Activated B cell treated with CpG ODN at 0.5 μM for 24 hours (primary cell): ENCODE measurements around the gene WNT16. TPM values are rescaled to one million over a fixed set of nuclear protein-coding genes. Genes with fewer than 3 reads are reported as not detected.
A peak's percentile ranks its signal among the peaks of the same experiment; 100 is the strongest.

ENCODE experiments used
- ATAC-seq: fragments of 200-7000 bp; cut with Tn5 transposase; one replicate; pipeline ENCODE4 v1.10.0; 2021; ENCODE audit warnings: low read depth, mild to moderate bottlenecking, moderate library complexity
- CTCF ChIA-PET: fragments of 350-600 bp; sonication (Branson Sonifier 250); formaldehyde crosslinking; loops from one replicate; lab custom pipeline; 2021; ENCODE audit warnings: antibody characterized with exemption; lab: Charles Lee
- POLR2A ChIA-PET: fragments of 350-600 bp; sonication (Branson Sonifier 250); formaldehyde crosslinking; loops from one replicate; lab custom pipeline; 2021; ENCODE audit warnings: antibody characterized with exemption; lab: Charles Lee
- DNase-seq: peaks from one replicate; pipeline ENCODE4 v3.0.0; 2022
- H3K27ac Mint-ChIP-seq: one replicate; pipeline ENCODE4 v1.8.0; 2020; ENCODE audit warnings: mixed read lengths
- H3K27me3 Mint-ChIP-seq: one replicate; pipeline ENCODE4 v1.8.0; 2021; ENCODE audit warnings: mixed read lengths
- H3K36me3 Mint-ChIP-seq: one replicate; pipeline ENCODE4 v1.8.0; 2021; ENCODE audit warnings: low read depth, mixed read lengths
- H3K4me1 Mint-ChIP-seq: one replicate; pipeline ENCODE4 v1.8.0; 2021; ENCODE audit warnings: mixed read lengths
- H3K4me3 Mint-ChIP-seq: one replicate; pipeline ENCODE4 v1.8.0; 2020; ENCODE audit warnings: mild to moderate bottlenecking, mixed read lengths
- H3K9me3 Mint-ChIP-seq: one replicate; pipeline ENCODE4 v1.8.0; 2020; ENCODE audit warnings: mixed read lengths
- intact Hi-C: fragments of 100-400 bp; cut with micrococcal nuclease; formaldehyde crosslinking; loops from one replicate; pipeline ENCODE4 v1.15.1; 2024
- total RNA-seq: library from RNA; stranded (reverse); gene quantifications from 2 replicates; pipeline ENCODE4 v1.2.3, GENCODE V29; 2022
- TF ChIP-seq, protein P1 (sequence below): fragments of 200-600 bp; IDR thresholded peaks from one replicate; pipeline ENCODE4 v1.8.0; 2022; ENCODE audit warnings: antibody characterized with exemption, mild to moderate bottlenecking

WNT16 gene
- total RNA-seq, 1 donor from 2014 or later = 4.9 TPM

- no peak overlapping the region for H3K4me3 Mint-ChIP-seq
- DNase-seq (no peak), ATAC-seq (no peak)
- POLR2A ChIA-PET = interaction anchor here (1.0 to 1.7 kb wide), 3 partner anchors 11 to 123 kb away, joined by 4 to 8 read pairs (median 5); no protein-coding TSS in a partner anchor
- TF ChIP-seq, protein P1, sequence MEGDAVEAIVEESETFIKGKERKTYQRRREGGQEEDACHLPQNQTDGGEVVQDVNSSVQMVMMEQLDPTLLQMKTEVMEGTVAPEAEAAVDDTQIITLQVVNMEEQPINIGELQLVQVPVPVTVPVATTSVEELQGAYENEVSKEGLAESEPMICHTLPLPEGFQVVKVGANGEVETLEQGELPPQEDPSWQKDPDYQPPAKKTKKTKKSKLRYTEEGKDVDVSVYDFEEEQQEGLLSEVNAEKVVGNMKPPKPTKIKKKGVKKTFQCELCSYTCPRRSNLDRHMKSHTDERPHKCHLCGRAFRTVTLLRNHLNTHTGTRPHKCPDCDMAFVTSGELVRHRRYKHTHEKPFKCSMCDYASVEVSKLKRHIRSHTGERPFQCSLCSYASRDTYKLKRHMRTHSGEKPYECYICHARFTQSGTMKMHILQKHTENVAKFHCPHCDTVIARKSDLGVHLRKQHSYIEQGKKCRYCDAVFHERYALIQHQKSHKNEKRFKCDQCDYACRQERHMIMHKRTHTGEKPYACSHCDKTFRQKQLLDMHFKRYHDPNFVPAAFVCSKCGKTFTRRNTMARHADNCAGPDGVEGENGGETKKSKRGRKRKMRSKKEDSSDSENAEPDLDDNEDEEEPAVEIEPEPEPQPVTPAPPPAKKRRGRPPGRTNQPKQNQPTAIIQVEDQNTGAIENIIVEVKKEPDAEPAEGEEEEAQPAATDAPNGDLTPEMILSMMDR = no peak
- H3K27me3 Mint-ChIP-seq = no peaks in the 10 kb centered on the region
- peak overlapping the region; percentile 81 for H3K27ac Mint-ChIP-seq
- H3K9me3 Mint-ChIP-seq = peaks cover 5% of the 10 kb centered on the region
- CTCF ChIA-PET = no interaction called here
- H3K36me3 Mint-ChIP-seq = peaks cover 23% of the 10 kb centered on the region
- intact Hi-C loops = loop anchor here (1.0 to 2.0 kb wide), 4 partner anchors 13 to 121 kb away; no protein-coding TSS in a partner anchor
- peaks cover 50% of the 10 kb centered on the region for H3K4me1 Mint-ChIP-seq
Observed at GRCh38 chr7:121301446-121302213, 27.2 kb upstream of the WNT16 start.

DNA sequence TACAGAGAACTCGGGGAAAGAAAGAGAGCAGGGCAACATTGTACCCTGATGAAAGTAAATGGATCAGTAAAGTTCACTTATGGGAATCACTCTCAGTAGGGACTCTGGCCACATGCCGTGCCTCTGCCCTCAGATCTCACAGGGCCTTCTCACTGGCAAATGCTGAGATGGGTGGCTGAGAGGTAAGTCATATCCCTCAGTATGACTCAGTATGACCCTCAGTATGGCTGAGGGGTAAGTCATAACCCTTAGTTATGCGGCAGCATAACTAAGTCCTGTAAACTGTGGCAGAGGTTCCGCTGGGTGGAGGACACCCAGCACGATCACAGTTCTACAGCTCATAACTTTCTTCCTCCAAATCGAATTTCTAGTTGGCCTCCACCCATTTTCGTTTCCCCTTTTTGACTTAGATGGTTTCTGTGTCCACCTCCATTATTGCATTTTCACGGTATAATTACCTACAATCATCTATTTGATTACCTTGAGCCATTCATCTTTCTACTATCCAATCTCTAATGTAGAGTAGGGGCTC is 26.5 kb upstream of the WNT16 start:
- ChIA-PET CTCF (no interaction called here), POLR2A (interaction anchor here (1.0 to 1.7 kb wide), 2 partner anchors 28 to 123 kb away, joined by 5 to 8 read pairs; no protein-coding TSS in a partner anchor)
- peak; percentile 97 for ATAC-seq
- TF ChIP-seq, protein P1 = no peak
- no peaks in the 10 kb centered on the region for H3K27me3 Mint-ChIP-seq
- H3K4me1 Mint-ChIP-seq = peaks cover 56% of the 10 kb centered on the region
- peaks cover 5% of the 10 kb centered on the region for H3K9me3 Mint-ChIP-seq
- no peak for DNase-seq
- intact Hi-C loops = loop anchor here (1.0 to 2.0 kb wide), 4 partner anchors 12 to 122 kb away; no protein-coding TSS in a partner anchor
- peak overlapping the region; percentile 81 for H3K27ac Mint-ChIP-seq
- H3K4me3 Mint-ChIP-seq = peak overlapping the region; percentile 5
- H3K36me3 Mint-ChIP-seq = peaks cover 29% of the 10 kb centered on the region

DNA sequence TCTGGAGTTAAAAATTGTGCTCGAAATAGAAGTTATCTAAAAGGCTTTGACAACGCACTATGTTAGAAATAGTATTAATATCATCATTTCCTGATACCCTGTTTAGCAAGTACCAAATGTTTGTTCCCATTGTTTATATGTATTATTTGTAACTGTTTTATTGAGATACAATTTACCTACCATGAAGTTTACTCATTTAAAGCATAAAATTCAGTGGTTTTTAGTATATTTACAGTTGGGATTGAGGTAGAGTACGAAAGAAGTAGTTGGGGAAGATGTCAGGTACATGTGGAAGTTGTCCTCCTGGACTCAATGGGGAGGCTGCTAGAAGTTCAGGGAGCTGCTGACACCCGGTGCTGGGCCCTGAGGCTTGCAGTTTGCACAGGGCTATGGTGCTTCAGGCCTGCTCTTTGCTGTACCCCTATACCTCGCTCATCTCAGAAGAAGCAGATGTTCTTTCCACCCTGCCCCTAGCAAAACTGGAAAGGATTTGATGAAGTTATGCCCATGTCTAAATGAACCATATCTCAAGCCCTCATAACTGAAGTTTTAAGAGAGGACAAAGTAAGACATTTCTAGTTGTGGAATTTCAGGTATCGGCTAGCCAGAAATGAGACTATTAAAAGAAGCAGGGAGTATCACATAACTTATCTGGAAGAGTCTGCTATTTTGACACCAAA is 25.2 kb upstream of the WNT16 start:
- DNase-seq (no peak), ATAC-seq (no peak)
- intact Hi-C loops = loop anchor here (2.0 kb wide), 2 partner anchors 17 to 25 kb away; no protein-coding TSS in a partner anchor
- no peak overlapping the region for H3K27ac Mint-ChIP-seq
- H3K4me3 Mint-ChIP-seq = no peak overlapping the region
- ChIA-PET CTCF (interaction anchor here (1.5 kb wide), 1 partner anchor 26 kb away, joined by 4 read pairs; no protein-coding TSS in a partner anchor), POLR2A (interaction anchor here (1.7 to 1.8 kb wide), 2 partner anchors 9 to 124 kb away, joined by 3 to 5 read pairs; no protein-coding TSS in a partner anchor)
- H3K9me3 Mint-ChIP-seq = peaks cover 5% of the 10 kb centered on the region
- H3K27me3 Mint-ChIP-seq = no peaks in the 10 kb centered on the region
- H3K4me1 Mint-ChIP-seq = peaks cover 61% of the 10 kb centered on the region
- H3K36me3 Mint-ChIP-seq = peaks cover 35% of the 10 kb centered on the region
- TF ChIP-seq, protein P1 = no peak

DNA sequence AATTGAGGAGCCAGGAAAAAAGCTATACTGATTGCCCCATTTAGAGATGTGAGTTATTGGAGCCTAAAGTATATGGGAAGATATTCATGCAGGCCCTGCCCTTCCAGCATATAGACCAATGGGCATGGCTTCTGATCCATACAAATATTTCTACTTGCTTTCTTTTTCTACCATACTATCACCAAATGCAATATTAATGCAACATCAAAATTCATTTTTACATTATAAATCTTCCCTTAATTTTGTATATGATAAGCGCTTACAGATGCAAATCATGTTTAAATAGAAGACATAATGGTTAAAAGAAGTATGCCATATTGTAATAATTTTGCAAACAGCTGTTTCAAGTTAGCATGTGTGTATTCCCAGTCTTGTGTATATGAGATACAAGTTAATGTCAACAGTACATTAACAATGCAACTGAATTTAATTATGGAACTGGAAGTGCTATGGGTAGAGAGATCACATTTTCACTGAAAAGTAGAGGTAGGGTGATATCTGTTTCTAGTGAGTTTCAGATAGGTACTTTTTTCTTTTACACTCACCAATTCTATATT is 24.6 kb upstream of the WNT16 start:
- H3K27me3 Mint-ChIP-seq = no peaks in the 10 kb centered on the region
- CTCF ChIA-PET = interaction anchor here (1.5 kb wide), 1 partner anchor 25 kb away, joined by 4 read pairs; no protein-coding TSS in a partner anchor
- H3K27ac Mint-ChIP-seq = no peak overlapping the region
- POLR2A ChIA-PET = interaction anchor here (0.5 to 1.8 kb wide), 2 partner anchors 9 kb away, joined by 3 to 6 read pairs; no protein-coding TSS in a partner anchor
- ATAC-seq = no peak
- peaks cover 64% of the 10 kb centered on the region for H3K4me1 Mint-ChIP-seq
- no peak overlapping the region for H3K4me3 Mint-ChIP-seq
- TF ChIP-seq, protein P1 = no peak
- peaks cover 40% of the 10 kb centered on the region for H3K36me3 Mint-ChIP-seq
- peaks cover 5% of the 10 kb centered on the region for H3K9me3 Mint-ChIP-seq
- DNase-seq = no peak
- intact Hi-C loops = no loop called here
